Measurements from ENCODE around the gene MICB.
"Not testable (repeated sequence)": the region's sequence is repeated elsewhere in the genome, so short reads cannot be mapped to it uniquely, and the experiment has no call there.

The MICB gene

DNA sequence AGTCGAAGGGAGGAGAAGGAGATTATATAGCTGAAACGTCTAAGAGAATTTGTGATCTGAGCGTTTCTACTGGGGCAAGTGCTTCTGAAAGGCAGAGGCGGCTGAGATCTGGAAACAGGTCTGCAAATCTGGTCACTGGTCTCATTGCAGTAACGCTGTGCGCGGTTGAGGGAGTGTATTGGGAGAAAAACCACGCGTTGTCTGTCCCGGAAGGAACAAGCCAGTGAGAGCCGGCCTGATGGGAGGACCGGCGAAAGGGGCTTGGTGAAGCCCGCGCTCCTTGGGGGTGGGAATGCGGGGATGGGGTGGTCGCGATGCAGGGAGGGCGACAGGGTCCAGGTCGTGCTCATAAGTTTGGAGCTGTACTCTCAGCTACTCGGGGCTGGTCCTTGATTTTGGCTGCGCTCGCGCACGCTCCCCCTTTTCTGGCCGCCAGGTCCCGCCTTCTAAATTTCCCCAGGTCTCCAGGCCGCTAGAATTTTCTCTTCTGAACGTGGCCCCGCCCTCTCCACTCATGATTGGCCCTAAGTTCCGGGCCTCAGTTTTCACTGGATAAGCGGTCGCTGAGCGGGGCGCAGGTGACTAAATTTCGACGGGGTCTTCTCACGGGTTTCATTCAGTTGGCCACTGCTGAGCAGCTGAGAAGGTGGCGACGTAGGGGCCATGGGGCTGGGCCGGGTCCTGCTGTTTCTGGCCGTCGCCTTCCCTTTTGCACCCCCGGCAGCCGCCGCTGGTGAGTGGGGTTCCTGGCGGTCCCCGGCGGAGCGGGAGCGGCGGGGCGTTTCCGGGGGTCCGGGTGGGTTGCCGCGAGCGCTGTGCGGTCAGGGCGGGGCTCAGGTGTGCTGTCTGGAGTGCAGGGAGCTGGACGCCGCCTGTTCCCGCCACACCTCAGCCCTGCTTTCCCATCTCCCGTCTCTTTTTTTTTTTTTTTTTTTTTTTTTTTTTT, at the start of gene MICB:
MICB (plus strand) TSS at position 615 of the 946 bp plus-strand sequence; CDS start at position 664, 49 bp downstream.
- DNase-seq = peak; percentile 26

DNA sequence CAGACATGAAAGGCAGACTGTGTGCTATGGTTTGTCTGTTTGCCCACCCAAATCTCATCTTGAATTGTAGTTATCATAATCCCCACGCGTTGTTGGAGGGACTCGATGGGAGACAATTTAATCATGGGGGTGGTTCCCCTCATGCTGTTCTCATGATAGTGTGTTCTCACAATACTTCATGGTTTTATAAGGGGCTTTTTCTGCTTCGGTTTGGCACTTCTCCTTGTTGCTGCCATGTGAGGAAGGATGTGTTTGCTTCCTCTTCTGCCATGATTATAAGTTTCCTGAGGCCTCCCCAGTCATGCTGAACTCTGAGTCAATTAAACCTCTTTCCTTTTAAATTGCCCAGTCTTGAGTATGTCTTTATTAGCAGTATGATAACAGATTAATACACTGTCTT, 47.2 kb upstream of the MICB start:
- no peak for DNase-seq

DNA sequence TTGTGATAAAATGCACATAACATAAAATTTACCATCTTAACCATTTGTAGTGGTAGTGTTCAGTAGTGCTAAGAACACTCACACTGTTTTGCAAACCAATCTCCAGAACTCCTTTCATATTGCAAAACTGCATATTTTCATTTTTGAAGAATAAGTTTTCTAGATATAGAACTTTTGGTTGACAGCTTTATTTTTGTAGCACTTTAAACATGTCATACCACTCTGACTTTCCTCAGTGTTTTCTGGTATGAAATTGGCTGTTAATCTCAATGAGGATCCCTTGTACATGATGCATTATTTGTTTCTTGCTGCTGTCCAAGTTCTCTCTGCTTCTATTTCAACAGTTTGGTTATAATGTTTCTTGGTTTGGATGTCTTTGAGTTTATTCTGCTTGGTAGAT, 45.1 kb upstream of the MICB start:
- no peak for DNase-seq

DNA sequence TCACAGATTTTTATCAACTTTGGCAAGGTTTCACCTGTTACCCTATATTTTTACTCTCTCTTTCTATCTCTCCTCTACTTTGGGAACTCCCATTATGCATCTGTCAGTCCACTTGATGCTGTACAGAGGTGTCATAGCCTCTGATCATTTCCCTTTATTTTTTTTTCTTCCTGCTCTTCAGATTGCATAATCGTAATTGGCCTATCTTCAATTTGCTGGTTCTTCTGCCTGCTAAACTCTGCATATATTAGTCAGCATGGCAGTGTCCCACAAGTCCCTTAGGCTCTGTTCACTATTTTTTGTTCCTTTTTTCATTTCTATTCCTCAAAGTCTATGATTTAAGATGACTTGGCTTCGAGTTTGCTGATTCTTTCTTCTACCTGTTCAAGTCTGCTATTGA, 44.7 kb upstream of the MICB start:
- DNase-seq = no peak

DNA sequence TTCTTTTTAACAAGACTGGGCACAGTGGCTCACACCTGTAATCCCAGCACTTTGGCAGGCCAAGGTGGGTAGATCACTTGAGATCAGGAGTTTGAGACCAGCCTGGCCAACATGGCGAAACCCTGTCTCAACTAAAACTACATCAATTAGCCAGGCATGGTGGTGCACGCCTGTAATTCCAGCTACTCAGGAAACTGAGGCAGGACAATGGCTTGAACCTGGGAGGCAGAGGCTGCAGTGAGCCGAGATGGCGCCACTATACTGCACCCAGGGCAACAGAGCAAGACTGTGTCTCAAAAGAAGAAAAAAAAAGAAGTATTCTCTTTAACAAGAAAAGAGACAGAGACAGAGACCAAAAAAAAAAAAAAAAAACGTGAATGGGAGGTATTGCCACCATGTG, 38.1 kb upstream of the MICB start:
- not testable (repeated sequence) for DNase-seq

DNA sequence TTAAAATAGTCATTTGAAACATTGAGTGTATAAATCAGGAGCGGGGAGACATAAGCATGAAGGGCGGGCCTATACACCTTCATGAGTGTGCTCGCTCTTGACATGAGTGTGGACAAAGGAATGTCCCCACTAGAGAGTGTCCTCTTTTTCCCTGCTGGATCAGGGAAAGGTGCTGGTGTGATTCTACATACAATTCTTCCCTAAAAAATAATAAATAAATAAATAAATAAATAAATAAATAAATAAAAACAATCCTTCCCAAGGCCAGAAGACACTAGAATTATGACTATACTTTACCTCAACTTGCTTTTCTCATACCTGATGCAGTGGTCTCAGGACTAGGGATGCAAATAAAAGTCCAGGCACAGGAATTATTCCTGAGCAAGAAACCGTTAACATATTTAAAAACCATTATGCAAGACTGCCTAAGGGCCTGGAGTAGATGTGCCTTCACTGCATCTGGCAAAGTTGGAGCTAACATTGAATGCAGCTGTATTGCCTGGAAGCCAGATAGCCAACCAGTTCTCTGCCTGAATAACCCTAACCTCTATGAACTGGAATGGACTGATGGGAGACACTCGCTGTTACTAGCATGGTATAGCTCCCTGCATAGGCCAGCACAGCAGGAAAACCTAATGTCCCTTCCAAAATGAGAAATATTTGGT, 37.5 kb upstream of the MICB start:
- no peak for DNase-seq

DNA sequence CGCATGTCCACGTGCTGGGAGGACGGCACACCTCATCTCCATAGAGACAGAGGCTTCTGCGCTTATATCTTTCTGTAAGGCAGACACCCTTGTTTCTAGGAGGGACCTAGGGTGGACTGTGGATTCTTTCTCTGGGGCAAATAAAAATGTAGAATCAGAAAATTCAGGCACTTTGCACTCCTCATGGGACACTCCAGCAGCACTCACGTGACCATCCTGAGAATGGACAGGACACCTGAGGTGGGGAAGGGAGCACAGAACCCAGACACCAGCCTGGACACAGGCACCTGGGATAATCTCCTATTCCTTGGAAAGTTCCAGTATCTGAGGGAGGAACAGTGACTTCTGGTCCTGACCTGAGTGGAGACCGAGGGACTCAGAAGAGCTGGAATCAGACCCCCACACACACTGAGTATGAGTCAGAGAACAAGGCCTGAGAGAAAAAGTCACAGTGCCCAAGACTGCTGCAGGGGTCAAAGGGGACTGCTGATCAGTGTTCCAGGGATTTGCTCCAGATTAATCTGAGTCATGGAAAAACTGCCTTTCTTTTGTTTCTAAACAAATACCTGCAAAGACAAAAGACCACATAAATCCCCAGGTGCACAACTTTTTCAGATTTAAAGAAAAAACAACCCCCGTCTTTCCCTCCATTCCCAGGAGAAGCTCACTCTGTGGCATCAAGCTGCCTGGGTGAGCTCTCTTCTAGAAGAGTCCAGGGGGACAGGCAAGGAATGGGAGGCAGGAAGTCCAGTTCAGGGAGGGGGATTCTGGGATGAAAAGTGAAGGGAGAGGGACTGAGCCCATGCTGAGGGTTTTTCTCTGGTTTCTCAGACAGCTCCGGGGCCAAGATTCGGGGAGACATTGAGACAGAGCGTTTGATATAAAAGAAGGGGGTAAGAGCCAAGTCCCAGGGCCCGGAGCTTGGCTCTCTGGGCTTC, 35.6 kb upstream of the MICB start:
- DNase-seq = no peak

DNA sequence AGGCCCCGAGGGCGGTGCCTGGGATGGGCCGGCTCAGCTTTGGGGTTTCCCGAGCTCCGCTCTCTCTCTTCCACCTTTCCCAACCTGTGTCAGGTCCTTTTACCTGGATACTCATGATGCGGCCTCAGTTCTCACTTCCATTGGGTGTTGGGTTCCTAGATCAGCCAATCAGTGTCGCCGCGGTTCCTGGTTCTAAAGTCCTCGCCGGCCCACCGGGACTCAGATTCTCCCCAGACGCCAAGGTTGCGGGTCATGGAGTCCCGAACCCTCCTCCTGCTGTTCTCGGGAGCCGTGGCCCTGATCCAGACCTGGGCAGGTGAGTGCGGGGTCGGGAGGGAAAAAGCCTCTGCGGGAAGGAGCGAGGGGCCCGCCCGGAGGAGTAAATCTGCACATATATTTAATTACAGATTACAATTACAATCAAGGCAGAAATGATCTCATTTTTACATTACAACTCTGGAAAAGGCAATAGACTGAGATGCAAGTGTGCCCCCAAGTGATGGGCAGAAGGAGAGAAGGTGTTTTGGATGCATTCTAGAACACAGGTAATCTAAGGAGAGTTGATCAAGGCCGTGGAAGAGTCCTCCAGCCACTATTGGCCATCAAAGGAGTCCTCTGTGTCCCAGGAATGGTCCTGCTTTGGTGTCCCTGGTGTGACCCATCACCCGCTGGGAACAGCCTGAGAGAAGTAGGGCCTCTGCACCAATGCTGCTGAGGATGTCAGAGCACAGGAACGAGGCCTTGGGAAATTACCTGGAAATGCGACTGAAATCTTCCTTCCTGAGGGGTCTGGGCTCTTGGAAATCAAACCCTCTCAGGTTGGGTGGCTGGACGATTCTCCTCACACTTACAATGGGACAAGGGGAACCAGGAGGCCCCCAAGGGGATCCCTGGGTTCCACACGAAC, 34.7 kb upstream of the MICB start:
- no peak for DNase-seq

DNA sequence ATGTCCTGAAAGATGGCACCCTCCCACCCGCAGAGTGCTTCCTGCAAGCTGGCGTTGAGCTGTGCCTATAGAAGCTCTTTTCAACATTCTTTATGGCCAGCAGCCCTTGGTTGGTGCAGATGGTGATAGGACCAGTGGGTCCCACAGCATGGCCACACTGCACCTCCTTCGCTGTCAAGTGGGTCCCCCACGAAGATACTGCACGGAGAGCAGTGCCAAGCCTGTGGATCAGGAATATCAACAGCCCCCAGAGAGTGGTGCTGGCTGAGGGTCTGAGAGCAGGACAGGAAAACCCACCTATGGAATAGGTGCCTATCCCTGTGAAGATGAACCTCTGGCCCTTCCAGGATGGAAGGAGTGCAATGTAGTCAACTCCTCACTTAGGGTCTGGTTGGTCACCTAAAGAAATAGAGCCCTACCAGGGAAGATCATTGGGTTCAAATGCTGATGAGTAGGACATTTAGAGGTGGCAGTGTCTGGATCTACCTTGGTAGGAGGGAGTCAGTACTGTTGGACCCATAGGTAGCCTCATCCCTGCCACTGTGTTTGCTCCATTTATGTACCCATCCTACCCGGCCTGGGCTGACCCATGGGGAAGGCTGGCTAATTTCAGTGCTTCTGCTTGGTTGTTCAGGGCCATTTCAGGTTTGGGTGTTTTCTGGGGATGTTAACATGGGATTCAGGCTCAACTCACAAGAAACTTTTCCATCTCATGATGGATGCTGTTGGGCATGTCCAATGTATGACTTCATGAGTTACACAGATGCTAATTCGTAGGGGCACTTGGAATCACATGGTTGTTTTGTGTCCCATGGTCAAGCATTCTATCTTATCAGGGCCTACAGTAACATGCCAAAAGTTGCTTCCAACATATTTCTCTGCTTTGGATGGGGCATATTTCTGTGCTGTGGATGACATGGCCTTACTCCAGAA, 33.4 kb upstream of the MICB start:
- DNase-seq = no peak

DNA sequence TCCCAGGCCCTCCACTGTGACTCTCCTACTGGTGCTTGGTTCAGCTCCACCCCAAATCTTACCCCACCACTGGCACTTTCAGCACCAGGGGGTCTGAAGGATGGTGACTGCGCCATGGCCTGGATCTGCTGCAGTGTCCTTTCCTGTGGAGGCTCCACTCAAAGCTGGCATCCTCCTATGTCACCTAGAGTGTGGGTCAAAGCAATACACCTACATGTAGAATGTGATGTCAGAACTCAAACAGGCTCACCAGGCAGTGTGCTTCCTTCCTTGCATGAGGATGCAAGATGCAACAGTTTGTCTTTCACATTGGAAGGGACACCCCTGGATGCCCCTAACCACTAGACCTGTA, 32.8 kb upstream of the MICB start:
- no peak for DNase-seq

DNA sequence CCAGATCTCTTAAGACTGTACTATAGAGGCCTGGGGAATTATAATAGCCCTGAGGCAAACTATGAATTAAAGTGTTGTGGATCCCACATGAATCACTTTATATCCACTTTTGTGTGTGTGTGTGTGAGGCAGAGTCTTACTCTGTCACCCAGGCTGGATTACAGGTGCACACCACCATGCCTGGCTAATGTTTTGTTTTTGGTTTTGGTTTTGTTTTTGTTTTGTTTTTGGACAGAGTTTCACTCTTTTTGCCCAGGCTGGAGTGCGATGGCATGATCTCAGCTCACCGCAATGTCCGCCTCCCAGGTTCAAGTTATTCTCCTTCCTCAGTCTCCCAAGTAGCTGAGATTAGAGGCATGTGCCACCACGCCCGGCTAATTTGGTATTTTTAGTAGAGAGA, 32.2 kb upstream of the MICB start:
- DNase-seq = no peak

DNA sequence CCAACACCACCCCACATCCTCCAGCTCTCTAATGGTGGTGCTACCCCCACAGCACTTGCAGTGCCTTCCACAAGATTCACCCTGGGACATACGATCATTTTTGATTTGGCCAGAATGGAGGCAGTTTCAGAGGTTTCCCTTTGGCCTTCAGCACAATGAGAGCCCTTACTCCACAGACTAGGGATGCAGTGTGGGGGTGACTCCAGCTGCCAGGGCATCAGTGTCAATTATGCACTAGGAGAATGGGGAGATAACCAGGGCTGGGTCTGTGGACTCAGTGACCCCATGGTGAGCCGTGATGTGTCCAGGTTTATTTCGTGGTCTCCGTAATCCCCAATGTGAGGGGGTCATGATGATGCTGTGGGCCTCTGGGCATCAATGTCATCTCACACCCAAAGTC, 31.5 kb upstream of the MICB start:
- no peak for DNase-seq

DNA sequence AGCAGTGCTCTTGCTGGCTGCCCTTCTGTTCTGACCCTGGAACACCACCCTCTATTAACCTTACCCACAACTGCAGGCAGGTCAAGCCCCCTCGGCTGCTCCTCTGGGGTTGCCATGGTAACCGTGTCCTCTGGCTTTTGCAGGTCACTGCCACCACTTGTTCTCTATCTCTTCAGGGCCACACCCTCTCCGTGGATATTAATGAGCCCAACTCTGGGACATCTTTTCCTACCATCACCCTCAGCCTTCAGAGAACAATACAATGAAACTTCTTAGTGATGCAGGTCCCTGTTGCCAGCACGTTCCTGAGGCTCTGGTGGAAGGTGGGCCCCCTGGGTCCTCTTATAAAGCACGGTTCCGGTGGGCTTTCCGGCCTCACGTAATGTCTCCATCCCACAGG, 30.8 kb upstream of the MICB start:
- DNase-seq = no peak

DNA sequence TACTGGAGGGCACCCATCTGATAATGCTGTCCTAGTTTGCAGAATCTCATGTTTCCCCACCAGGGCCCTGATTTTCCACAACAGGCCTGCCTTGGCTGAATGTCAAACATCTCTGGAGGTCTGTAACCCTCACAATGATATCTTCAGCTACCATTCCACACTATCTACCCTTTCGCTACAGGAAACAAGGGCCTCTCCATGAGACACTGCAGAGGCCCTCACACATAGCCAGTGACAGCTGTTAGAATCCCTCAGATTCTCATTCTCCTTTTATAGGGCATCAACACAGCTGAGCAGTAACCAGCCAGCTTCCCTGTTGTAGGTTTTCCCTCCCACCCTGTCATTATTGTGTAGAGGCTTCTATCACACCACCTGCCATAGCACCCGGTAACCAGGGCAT, 29.6 kb upstream of the MICB start:
- no peak for DNase-seq

DNA sequence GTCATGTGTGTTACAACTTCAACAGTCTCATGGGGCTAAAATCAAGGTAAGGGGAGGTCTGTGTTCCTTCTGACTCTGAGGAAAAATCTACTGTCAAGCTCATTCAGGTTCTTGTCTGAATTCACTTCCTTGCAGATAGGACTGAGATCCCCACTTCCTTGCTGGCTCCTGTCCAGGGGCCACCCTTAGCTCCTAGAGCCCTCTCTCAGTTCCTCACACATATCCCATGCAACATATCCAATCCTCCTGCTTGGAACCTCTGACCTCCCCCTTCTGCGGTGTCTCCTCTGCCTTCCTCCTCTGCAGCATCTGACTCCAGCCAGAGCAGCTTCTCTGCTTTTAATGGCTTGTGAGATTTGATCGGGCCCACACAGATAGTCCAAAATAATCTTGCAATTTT, 27.1 kb upstream of the MICB start:
- no peak for DNase-seq

DNA sequence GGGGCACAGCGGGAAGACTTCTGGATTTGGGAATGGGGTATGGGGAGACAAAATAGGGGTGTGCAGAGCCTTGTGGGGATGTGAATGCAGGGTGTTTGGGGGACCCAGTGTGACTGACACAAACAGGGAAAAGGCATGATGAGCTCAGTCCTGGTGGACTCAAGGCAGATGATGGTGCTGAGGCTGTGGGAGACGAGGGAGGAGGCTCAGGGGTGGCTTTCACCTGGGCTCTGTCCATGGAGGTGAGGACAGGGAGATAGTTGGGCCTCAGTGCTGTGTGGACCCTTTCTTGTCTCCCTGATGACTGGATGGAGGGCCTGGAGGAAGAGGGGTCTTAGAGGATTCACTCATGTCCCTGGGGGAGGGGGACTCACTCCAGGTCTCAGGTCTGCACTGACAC, 26.2 kb upstream of the MICB start:
- DNase-seq = no peak

DNA sequence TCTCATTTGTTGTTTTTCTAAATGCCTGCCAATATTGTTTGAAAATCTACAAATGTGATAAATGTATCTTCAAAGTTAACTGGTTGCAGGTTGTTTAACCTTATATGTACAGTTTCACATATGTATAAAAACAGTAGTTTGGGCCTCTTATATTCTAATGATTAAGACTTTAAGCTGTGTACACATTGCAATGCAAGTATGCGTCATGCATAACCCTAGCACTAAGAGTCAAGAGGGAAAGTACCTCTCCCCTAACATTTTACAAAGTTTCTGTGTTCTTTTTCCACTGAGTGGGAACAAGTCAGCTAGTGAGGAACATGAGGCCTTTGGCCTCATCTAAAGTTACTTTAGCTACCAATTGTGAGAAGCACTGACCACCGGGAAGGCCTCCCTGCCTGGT, 25.7 kb upstream of the MICB start:
- no peak for DNase-seq

DNA sequence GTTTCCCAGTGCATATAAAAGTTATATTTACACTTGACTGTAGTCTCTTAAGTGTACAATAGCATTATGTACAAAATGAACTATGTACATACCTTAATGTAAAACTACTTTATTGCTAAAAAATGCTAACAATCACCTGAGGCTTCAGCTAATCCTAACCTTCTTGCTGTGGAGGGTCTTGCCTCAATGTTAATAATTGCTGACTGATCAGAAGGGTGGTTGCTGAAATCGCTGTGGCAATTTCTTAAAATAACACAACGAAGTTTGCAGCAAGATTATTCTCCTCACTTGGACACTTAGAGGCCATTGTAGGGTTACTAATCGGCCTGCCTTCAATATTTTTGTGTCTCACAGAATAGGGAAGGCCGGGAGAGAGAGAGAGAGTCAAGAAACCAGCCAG, 24.7 kb upstream of the MICB start:
- DNase-seq = no peak

DNA sequence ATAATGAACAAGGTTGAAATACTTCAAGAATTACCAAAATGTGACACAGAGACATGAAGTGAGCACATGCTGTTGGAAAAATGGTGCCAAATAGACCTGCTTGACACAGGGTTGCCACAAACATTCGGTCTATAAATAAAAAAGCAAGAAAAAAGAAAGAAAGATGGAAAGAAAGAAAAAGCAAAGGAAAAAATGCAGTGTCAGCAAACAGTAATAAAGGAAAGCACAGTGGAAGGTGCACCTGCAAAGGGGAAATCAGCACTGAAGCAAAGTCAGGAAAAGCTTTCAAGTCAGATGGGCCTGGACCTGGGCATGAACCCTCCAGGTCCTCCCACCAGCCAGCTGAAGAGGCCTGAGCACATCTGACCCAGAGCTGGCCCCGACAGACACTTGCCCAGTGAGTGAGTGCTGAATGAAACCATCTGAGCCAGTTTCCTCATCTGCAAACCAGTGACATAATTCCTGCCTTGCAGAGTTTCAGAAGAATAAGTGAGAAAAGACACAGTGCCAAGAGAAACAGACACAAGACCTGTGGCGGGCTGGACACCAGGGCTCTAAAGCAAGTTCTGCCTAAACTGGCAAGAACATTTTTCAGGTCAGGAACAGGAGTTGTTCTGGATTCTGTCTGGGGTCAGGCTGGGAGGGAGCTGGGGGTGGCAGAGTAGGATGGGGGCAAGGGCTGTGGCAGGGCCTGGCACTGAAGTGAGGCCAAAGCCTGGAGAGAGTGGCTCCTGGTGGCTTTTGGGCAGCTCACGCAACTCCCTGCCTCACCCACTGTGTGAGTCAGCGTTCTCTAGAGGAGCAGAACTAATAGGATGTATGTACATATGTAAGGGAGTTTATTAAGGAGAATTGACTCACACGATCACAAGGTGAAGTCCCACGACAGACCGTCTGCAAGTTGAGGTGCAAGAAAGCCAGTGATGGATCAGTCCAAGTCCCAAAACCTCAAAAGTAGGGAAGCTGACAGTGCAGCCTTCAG, 23.9 kb upstream of the MICB start:
- no peak for DNase-seq

DNA sequence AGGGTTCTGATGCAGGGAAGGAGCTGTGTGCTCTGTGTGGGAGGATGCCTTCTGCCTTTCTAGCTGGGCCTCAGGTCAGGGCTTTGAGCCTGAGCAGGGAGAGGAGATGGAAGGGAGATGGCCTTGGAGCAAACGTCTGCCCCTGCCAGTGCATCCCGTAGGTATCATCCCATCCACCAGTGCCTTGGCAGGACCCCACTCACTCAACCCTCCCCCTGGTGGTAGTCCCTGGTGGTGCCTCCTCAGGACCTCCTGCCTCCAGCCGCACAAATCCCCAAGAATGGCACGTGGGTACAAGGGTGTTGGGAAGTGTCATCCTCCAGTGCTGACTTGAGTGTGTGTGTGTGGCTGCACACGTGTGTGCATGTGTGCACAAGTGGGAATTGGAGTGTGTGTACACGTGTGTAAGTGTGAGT, 23.1 kb upstream of the MICB start:
- DNase-seq = no peak
